T-helper 2 cell treated with Interferon-gamma antibody and Interleukin-4, amounts not matched to agents 5 μg/mL and 100 μg/mL, for 36 hours (primary cell): ENCODE results near the gene ANXA1.
"Not testable (repeated sequence)": the region's sequence is repeated elsewhere in the genome, so short reads cannot be mapped to it uniquely, and the experiment has no call there.

Source experiments
- DNase-seq: peaks from one replicate; pipeline ENCODE4 v3.0.0; 2021; ENCODE audit warnings: low spot score
- H3K27ac Mint-ChIP-seq: one replicate; pipeline ENCODE4 v1.8.0; 2021; ENCODE audit warnings: mild to moderate bottlenecking, mixed read lengths
- H3K27me3 Mint-ChIP-seq: one replicate; pipeline ENCODE4 v1.8.0; 2021; ENCODE audit warnings: low read depth, mixed read lengths
- H3K36me3 Mint-ChIP-seq: one replicate; pipeline ENCODE4 v1.8.0; 2021; ENCODE audit warnings: low read depth, mixed read lengths
- H3K4me1 Mint-ChIP-seq: one replicate; pipeline ENCODE4 v1.8.0; 2021; ENCODE audit warnings: low read depth, mixed read lengths
- H3K4me3 Mint-ChIP-seq: one replicate; pipeline ENCODE4 v1.8.0; 2022; ENCODE audit warnings: mild to moderate bottlenecking, moderate library complexity, mixed read lengths
- H3K9me3 Mint-ChIP-seq: one replicate; pipeline ENCODE4 v1.8.0; 2021; ENCODE audit warnings: mixed read lengths

ANXA1 gene, protein sequence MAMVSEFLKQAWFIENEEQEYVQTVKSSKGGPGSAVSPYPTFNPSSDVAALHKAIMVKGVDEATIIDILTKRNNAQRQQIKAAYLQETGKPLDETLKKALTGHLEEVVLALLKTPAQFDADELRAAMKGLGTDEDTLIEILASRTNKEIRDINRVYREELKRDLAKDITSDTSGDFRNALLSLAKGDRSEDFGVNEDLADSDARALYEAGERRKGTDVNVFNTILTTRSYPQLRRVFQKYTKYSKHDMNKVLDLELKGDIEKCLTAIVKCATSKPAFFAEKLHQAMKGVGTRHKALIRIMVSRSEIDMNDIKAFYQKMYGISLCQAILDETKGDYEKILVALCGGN

DNA sequence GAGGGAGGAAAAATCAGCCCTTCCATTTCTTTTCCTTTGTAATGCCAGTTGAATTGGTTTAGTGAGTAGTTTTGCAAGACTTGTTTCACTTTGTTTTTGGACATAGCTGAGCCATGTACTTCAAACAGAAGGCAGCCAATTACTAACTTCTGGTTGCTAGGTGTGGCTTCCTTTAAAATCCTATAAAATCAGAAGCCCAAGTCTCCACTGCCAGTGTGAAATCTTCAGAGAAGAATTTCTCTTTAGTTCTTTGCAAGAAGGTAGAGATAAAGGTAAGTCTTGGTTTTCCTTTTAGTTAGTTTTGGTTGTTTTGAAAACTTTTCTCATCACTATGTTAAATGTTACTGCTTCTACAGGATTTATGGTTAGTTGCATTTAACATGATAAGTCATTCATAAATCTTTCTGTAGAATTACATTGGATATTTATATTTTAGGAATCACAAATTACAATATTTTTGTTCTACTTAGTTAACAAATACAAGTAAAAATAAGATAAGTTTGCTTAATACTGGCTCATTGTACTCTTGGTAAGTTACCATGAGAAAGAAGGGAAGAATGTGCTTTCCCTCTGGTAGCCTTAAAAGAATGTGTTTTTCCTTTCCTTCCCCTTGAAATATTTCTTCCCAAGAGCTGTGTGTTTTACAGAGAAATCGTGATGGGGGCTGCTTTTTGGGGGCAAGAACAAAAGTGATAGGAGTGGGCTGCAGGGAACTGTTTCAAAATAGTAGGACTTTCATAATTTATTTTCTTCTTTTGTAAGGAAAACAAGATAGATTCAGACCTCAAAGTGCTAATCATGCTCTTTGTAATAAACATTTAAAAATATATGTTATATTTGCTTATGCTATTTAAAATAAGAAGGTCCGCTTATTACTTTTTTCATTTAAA is at the start of gene ANXA1:
Gene ANXA1, plus strand, starts transcription at position 213 of the 890 bp plus-strand sequence. CDS start 6,671 bp downstream, outside the sequence.
- H3K9me3 Mint-ChIP-seq, result no peaks in the 10 kb centered on the region
- H3K4me3 Mint-ChIP-seq, result peak within 1 kb of the TSS; percentile 95
- DNase-seq, result no peak
- H3K4me1 Mint-ChIP-seq, result peaks cover 66% of the 10 kb centered on the region
- peak within 1 kb of the TSS; percentile 90 for H3K27ac Mint-ChIP-seq
- H3K27me3 Mint-ChIP-seq, result no peaks in the 10 kb centered on the region
- peaks cover 22% of the 10 kb centered on the region for H3K36me3 Mint-ChIP-seq

DNA sequence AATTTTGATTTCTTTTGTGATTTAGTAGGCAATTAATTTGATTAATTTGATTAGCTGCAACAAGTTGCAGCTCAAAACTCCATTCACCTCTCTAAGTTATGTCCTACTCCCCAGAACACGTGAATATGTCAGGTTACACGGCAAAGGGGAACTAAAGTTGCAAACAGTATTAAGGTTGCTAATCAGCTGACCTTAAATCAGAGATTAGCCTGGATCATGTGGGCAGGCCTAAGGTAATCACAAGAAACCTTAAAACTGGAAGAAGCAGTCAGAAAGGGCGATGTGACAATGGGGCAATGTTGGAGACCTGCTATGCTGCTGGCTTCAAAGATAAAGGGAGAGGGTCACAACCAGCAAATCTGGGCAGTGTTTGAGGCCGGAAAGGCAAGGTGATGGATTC is 47.3 kb upstream of the ANXA1 start:
- H3K27ac Mint-ChIP-seq, result no peak overlapping the region
- H3K36me3 Mint-ChIP-seq, result no peaks in the 10 kb centered on the region
- H3K27me3 Mint-ChIP-seq, result peaks cover 17% of the 10 kb centered on the region
- peaks cover 2% of the 10 kb centered on the region for H3K4me1 Mint-ChIP-seq
- DNase-seq, result no peak
- H3K4me3 Mint-ChIP-seq, result no peak overlapping the region
- no peaks in the 10 kb centered on the region for H3K9me3 Mint-ChIP-seq

DNA sequence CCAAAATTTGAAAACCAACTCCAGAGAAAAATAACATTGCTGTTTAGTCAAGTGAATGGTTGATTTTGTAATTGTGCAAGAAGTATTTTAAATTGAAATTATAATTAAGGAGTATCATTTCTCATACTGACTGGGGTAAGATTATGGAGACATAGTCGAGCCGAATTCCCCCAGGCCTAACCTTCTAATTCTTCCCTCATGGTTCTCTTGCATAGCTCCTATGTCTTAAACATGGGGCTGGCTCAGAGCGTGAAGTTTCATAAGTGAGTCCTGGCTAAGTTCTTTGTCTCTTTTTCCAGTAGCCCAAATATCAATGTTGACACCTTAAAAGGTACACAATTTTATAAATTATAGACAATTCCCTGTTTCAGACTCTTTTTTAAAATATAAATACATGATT is 46.7 kb upstream of the ANXA1 start:
- Mint-ChIP-seq H3K4me3 (no peak overlapping the region), H3K4me1 (peaks cover 2% of the 10 kb centered on the region), H3K27me3 (peaks cover 17% of the 10 kb centered on the region), H3K36me3 (no peaks in the 10 kb centered on the region), H3K9me3 (no peaks in the 10 kb centered on the region), H3K27ac (no peak overlapping the region)
- no peak for DNase-seq

DNA sequence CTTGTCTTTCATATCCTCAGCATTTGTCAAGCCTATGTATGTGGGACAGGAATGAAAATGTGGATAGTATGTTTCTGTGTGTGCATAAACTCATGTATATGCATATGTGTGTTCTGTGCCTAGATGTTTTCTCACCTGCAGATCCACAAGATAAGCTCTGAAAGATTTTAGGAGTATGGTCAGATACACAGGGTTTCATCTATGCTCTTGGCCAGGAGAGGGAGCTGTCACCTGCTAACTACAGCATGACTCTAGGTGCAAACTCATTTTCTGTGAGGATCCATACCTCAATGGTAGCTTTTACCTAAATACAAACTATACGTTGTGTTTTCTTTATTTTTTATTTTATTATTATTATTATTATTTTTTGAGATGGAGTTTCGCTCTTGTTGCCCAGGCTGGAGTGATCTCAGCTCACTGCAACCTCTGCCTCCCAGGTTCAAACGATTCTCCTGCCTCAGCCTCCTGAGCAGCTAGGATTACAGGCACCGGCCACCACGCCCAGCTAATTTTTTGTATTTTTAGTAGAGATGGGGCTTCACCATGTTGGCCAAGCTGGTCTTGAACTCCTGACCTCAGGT is 44.1 kb upstream of the ANXA1 start:
- H3K27ac Mint-ChIP-seq, H3K4me1 Mint-ChIP-seq, H3K4me3 Mint-ChIP-seq, H3K27me3 Mint-ChIP-seq, H3K9me3 Mint-ChIP-seq, H3K36me3 Mint-ChIP-seq: not testable (repeated sequence)
- DNase-seq, result peak; percentile 29

DNA sequence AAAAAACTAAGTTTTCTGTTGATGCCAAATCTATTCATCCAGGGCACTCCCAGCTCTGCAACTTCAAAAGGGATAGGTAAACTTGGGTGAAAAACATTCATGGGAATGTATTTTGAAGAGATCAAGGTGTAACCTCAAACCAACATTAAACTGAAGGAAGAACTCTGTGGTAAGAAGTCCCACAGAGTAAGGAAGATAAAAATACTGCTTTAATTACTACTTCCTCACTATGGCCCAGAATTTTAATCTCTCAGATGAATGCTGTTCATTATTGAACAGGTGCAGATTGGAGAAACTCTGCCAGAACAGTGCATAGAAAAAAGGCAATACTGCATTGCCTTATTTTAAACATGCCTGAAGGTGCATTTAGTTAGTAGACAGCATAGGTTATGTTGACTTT is 37.6 kb upstream of the ANXA1 start:
- no peak for DNase-seq
- H3K4me1 Mint-ChIP-seq, result peaks cover 35% of the 10 kb centered on the region
- H3K36me3 Mint-ChIP-seq, result no peaks in the 10 kb centered on the region
- no peaks in the 10 kb centered on the region for H3K27me3 Mint-ChIP-seq
- no peaks in the 10 kb centered on the region for H3K9me3 Mint-ChIP-seq
- peak overlapping the region; percentile 30 for H3K4me3 Mint-ChIP-seq
- H3K27ac Mint-ChIP-seq, result no peak overlapping the region

DNA sequence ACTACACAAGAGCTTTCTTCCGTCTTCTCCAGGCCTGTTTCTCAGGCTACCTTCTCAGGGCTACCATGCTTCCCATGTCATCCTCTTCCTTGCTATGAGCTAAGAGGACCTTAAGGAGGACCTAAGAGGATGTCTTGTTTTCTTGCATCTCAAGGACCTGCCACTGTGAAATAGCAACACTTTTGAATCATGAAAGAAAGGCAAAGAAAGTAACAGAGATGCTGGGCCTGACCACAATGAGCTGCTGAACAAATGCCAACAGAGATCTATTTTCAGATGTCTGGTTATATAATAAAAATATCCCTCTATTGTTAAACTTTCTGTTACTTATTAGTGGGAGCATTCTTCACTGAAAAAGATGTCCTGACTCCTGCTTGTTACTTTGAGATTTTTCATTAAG is 36.7 kb upstream of the ANXA1 start:
- H3K4me1 Mint-ChIP-seq, result peaks cover 35% of the 10 kb centered on the region
- H3K36me3 Mint-ChIP-seq, result no peaks in the 10 kb centered on the region
- H3K27ac Mint-ChIP-seq, result no peak overlapping the region
- DNase-seq, result no peak
- H3K9me3 Mint-ChIP-seq, result no peaks in the 10 kb centered on the region
- H3K4me3 Mint-ChIP-seq, result no peak overlapping the region
- no peaks in the 10 kb centered on the region for H3K27me3 Mint-ChIP-seq

DNA sequence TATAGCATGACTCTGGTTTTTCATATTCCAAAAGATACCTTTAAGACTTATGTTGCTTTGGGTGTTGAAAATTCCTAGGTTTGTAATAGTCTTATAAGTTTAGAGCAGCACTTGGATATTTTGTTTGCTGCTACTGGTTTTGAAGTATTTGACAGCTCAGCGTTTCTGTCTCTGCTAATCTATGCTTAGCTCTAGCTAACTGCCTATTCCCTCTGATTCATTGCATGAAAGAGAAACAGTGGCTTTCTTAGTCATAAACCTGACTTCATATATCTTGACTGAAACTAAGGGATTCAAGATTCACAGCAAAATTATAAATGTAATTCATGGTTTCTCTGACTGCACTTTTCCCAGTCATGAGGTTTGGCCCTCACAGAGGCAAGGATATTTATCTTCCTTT is 35.6 kb upstream of the ANXA1 start:
- peaks cover 35% of the 10 kb centered on the region for H3K4me1 Mint-ChIP-seq
- H3K27me3 Mint-ChIP-seq, result no peaks in the 10 kb centered on the region
- H3K4me3 Mint-ChIP-seq, result peak overlapping the region; percentile 18
- no peaks in the 10 kb centered on the region for H3K36me3 Mint-ChIP-seq
- no peak overlapping the region for H3K27ac Mint-ChIP-seq
- H3K9me3 Mint-ChIP-seq, result no peaks in the 10 kb centered on the region
- DNase-seq, result no peak

DNA sequence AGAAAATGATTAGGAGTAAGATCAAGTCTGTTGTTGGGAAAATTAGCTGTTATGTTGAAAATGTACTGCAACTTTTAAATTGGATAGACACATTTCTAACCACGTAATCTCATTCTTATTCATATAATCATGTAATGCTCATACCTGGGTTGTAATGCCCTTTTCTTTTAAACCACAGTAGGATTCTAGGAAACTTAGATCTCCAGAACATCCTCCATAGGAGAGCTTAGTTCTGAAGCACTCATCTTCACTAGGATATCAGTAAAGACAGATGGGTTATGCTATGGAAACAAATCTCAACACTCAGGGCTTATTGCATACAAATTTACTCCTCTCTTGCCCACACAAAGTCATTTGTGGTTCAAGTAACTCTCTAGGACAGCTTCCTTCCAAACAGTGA is 34.8 kb upstream of the ANXA1 start:
- H3K4me3 Mint-ChIP-seq, result peak overlapping the region; percentile 3

DNA sequence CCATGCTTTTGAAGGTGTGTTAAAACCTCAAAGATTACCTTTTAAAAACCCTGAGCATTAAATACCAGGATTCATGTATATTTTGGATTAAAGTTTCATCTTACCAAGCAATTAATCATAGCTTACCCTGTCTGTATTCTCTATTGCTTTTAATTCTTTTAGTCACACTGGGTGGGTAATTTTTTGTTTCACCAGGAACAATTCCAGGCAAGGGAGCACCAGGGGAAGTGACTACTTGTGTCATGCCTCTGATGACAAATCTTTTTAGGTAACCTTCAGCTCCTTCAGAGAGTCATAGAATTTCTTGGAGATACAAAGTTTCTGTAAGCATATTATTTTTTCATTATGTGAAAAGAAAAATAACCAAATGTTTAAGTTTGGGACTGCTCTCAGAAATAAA is 33.4 kb upstream of the ANXA1 start:
- Mint-ChIP-seq H3K36me3 (no peaks in the 10 kb centered on the region), H3K4me1 (peaks cover 35% of the 10 kb centered on the region), H3K9me3 (no peaks in the 10 kb centered on the region), H3K4me3 (no peak overlapping the region), H3K27me3 (no peaks in the 10 kb centered on the region), H3K27ac (no peak overlapping the region)
- DNase-seq, result no peak

More for the DNA sequence above, 34.8 kb upstream of the ANXA1 start:
- Mint-ChIP-seq H3K27ac (no peak overlapping the region), H3K27me3 (no peaks in the 10 kb centered on the region), H3K4me1 (peaks cover 35% of the 10 kb centered on the region), H3K36me3 (no peaks in the 10 kb centered on the region), H3K9me3 (no peaks in the 10 kb centered on the region)
- DNase-seq, result no peak

DNA sequence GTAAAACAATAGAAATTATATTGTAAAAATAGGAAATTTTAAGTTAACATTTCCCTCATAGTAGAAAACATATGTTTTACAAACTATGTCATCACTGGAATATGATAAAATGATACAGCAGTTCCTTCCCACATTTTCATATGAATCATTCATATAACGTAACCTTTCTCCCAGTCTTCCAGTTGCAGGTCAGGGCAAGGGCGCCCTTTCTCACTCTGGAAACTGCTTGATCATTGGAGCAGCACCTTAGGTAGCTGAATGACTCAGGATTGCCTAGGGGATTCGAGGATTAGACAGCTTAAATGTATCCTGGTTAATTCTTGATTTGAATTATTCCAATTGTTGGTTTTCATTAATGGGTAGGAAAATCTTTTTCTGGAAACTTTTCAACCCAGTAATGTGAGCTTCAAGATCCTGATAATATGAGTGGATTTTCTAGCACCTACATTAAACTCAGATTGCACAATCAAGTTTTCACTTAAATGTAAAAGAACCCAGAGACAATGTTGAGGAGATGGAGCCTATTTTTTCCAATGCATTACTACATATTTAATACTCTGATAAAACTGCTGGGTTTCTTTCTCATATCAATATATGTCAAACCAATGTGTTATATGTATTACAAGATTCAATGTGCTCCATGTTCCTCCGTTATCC is 32.6 kb upstream of the ANXA1 start:
- no peak overlapping the region for H3K4me3 Mint-ChIP-seq
- peaks cover 30% of the 10 kb centered on the region for H3K4me1 Mint-ChIP-seq
- H3K27ac Mint-ChIP-seq, result no peak overlapping the region
- H3K27me3 Mint-ChIP-seq, result no peaks in the 10 kb centered on the region
- no peak for DNase-seq
- no peaks in the 10 kb centered on the region for H3K9me3 Mint-ChIP-seq
- H3K36me3 Mint-ChIP-seq, result no peaks in the 10 kb centered on the region

DNA sequence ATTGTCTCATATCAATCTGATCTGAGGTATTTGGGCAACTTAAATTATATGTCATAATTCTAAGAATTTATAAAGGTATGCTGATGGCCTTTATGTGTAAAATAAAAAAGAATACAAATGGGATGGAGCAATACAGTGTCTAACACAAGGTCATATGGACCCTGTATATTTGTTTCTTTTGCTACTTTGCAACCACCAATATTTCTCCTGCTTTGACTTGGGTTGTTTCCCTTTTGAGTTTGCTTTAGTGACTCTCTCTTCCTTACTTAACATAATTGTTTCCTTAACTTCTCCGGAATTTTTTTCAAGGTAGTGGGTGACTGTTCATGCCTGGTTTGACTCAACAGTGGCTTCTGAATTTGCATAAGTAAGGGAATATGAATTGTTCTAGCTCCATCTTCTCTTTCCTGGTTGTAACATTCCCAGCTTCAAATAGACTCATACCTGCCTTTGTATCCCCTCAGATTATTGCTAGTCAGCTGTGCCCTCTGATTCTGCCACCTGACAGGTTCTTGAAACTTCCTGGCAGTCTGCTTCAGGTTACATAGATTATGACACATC is 30.2 kb upstream of the ANXA1 start:
- no peak for DNase-seq
- peaks cover 10% of the 10 kb centered on the region for H3K4me1 Mint-ChIP-seq

DNA sequence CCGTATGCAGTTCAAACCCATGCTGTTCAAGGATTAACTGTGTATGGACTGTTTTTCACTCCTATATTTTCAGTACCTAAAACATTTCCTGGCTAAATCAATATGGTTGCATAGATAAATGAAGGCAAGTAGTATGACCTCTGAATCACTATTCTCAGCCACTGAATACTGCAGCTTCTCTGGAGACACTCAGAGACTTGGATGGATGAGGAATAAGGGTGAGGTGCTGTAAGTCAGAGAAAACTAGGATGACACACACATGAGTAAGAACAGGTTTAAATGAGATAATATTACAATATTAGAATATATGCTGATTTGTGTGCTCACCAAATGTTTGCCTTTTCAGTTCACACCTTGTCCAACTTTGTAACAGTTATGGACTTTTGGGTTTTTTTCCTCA is 26.0 kb upstream of the ANXA1 start:
- no peaks in the 10 kb centered on the region for H3K27me3 Mint-ChIP-seq
- DNase-seq, result no peak
- H3K9me3 Mint-ChIP-seq, result no peaks in the 10 kb centered on the region
- peaks cover 24% of the 10 kb centered on the region for H3K4me1 Mint-ChIP-seq
- H3K36me3 Mint-ChIP-seq, result no peaks in the 10 kb centered on the region
- no peak overlapping the region for H3K27ac Mint-ChIP-seq
- H3K4me3 Mint-ChIP-seq, result no peak overlapping the region

More for the DNA sequence above, 30.2 kb upstream of the ANXA1 start:
- H3K4me3 Mint-ChIP-seq, result no peak overlapping the region
- no peaks in the 10 kb centered on the region for H3K9me3 Mint-ChIP-seq
- H3K36me3 Mint-ChIP-seq, result no peaks in the 10 kb centered on the region
- no peak overlapping the region for H3K27ac Mint-ChIP-seq
- H3K27me3 Mint-ChIP-seq, result no peaks in the 10 kb centered on the region

DNA sequence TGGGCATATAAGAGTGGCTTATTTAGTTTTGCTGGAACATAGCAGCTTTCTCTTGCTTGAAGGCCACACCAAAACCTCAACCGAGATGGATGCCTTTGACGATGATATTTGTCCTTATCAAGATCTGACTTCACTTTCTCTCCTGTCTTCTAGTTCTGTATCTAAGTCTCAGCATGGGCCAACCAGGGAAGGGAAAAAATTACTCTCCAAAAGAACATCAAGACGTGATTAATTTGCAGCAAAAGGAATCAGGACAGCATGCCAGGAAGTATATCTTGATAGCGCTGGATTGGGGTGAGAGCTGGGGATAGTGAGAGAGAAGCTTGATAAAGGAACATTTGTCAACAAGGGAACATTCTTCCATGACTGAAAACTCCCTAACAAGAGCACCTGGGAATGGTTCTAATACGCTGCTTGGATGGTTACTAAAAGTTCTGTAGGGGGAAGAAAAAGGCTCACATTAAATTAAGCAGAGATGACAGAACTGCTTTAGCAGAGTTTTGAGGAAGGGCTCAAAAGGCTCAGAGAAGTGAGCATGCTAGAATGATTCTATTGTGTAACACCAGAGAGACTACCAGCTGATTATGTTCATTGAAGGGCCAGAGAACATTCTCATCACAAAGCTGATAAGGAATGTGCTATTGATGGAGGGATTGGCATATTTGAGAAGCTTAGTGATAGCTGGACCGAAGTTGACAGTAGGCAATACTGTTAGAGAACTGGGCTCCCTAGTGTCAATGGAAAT is 21.6 kb upstream of the ANXA1 start:
- H3K4me3 Mint-ChIP-seq, result peak overlapping the region; percentile 10

More for the DNA sequence above, 21.6 kb upstream of the ANXA1 start:
- H3K36me3 Mint-ChIP-seq, result no peaks in the 10 kb centered on the region
- peak overlapping the region; percentile 21 for H3K27ac Mint-ChIP-seq
- no peak for DNase-seq
- no peaks in the 10 kb centered on the region for H3K27me3 Mint-ChIP-seq
- no peaks in the 10 kb centered on the region for H3K9me3 Mint-ChIP-seq
- H3K4me1 Mint-ChIP-seq, result peaks cover 43% of the 10 kb centered on the region
